Activated CD8-positive, alpha-beta memory T cell treated with anti-CD3 and anti-CD28 coated beads, Interleukin-2, amount 50 U/mL, for 4 hours (primary cell): ENCODE data around the gene MRPS15.
A peak's percentile ranks its signal among the peaks of the same experiment; 100 is the strongest.

Experiments used
- DNase-seq: peaks from one replicate; pipeline ENCODE4 v3.0.0-alpha.2; 2020

The MRPS15 gene

GRCh38 chr1:36456391-36456928 lies 7.7 kb downstream of the MRPS15 start:
- no peak for DNase-seq

GRCh38 chr1:36455386-36455785 lies 8.8 kb downstream of the MRPS15 start:
- DNase-seq, result no peak

- DNase-seq, result no peak
These were observed 10.4 kb downstream of the MRPS15 start for GRCh38 chr1:36453600-36454388.

- DNase-seq, result no peak
These were observed 11.1 kb downstream of the MRPS15 start for GRCh38 chr1:36453051-36453450.

- DNase-seq, result no peak
These were observed 13.3 kb downstream of the MRPS15 start for GRCh38 chr1:36450919-36451305.

GRCh38 chr1:36450270-36450918 lies 13.8 kb downstream of the MRPS15 start, which contains the start of gene OSCP1:
Gene OSCP1, minus strand, starts transcription at chr1:36450451. Its CDS starts 82 bp downstream, at chr1:36450369.
- peak; percentile 84 for DNase-seq

- DNase-seq, result no peak
These were observed 15.6 kb downstream of the MRPS15 start for GRCh38 chr1:36448530-36449056.

GRCh38 chr1:36447450-36447849 lies 16.7 kb downstream of the MRPS15 start:
- DNase-seq, result no peak

GRCh38 chr1:36446746-36447145 lies 17.4 kb downstream of the MRPS15 start:
- DNase-seq, result no peak

- no peak for DNase-seq
These were observed 17.9 kb downstream of the MRPS15 start for GRCh38 chr1:36446271-36446670.

- DNase-seq, result no peak
These were observed 20.9 kb downstream of the MRPS15 start for GRCh38 chr1:36443297-36443696.

- no peak for DNase-seq
These were observed 21.8 kb downstream of the MRPS15 start for GRCh38 chr1:36442337-36442736.

GRCh38 chr1:36440646-36441045 lies 23.5 kb downstream of the MRPS15 start:
- no peak for DNase-seq

- DNase-seq, result no peak
These were observed 24.1 kb downstream of the MRPS15 start for GRCh38 chr1:36440044-36440443.

GRCh38 chr1:36438715-36439114 lies 25.5 kb downstream of the MRPS15 start:
- no peak for DNase-seq

GRCh38 chr1:36436821-36437220 lies 27.4 kb downstream of the MRPS15 start:
- DNase-seq, result no peak

GRCh38 chr1:36433102-36433501 lies 31.1 kb downstream of the MRPS15 start:
- DNase-seq, result no peak

- no peak for DNase-seq
These were observed 31.6 kb downstream of the MRPS15 start for GRCh38 chr1:36432616-36433015.

- DNase-seq, result no peak
These were observed 38.4 kb downstream of the MRPS15 start for GRCh38 chr1:36425791-36426190.

GRCh38 chr1:36421649-36422048 lies 42.5 kb downstream of the MRPS15 start:
- DNase-seq, result no peak

- peak; percentile 91 for DNase-seq
These were observed 43.3 kb downstream of the MRPS15 start for GRCh38 chr1:36420836-36421317.

- DNase-seq, result no peak
These were observed 43.8 kb downstream of the MRPS15 start for GRCh38 chr1:36420409-36420808.

GRCh38 chr1:36419569-36419968 lies 44.6 kb downstream of the MRPS15 start:
- no peak for DNase-seq

GRCh38 chr1:36419140-36419539 lies 45.0 kb downstream of the MRPS15 start:
- DNase-seq, result no peak
